Effector CD4-positive, alpha-beta T cell (primary cell): ENCODE measurements around the gene HLA-DOA.
A peak's percentile ranks its signal among the peaks of the same experiment; 100 is the strongest.

Source experiments
- DNase-seq: peaks from one replicate; pipeline ENCODE4 v3.0.0-alpha.2; 2020

Gene HLA-DOA

GRCh38 chr6:33015798-33016197 is 6.4 kb upstream of the HLA-DOA start:
- no peak for DNase-seq

- peak; percentile 43 for DNase-seq
These were observed 5.6 kb upstream of the HLA-DOA start for GRCh38 chr6:33014841-33015634.

GRCh38 chr6:33013608-33014007 is 4.2 kb upstream of the HLA-DOA start:
- DNase-seq, result no peak

- no peak for DNase-seq
These were observed 965 bp upstream of the HLA-DOA start for GRCh38 chr6:33010356-33010755.

- DNase-seq, result no peak
These were observed 1.5 kb downstream of the HLA-DOA start for GRCh38 chr6:33007831-33008400.

- DNase-seq, result no peak
These were observed 4.5 kb downstream of the HLA-DOA start for GRCh38 chr6:33004940-33005339.

- DNase-seq, result no peak
These were observed 7.7 kb downstream of the HLA-DOA start for GRCh38 chr6:33001685-33002084.

- DNase-seq, result no peak
These were observed 9.3 kb downstream of the HLA-DOA start for GRCh38 chr6:33000055-33000454.

- no peak for DNase-seq
These were observed 13.9 kb downstream of the HLA-DOA start for GRCh38 chr6:32995448-32995847.

- no peak for DNase-seq
These were observed 15.9 kb downstream of the HLA-DOA start for GRCh38 chr6:32993363-32993973.

GRCh38 chr6:32991972-32992371 is 17.4 kb downstream of the HLA-DOA start:
- DNase-seq, result no peak

- DNase-seq, result no peak
These were observed 20.0 kb downstream of the HLA-DOA start for GRCh38 chr6:32989368-32989767.

GRCh38 chr6:32984622-32985389 is 24.6 kb downstream of the HLA-DOA start:
- DNase-seq, result peak; percentile 91

GRCh38 chr6:32983964-32984621 is 25.3 kb downstream of the HLA-DOA start:
- no peak for DNase-seq

- DNase-seq, result no peak
These were observed 25.9 kb downstream of the HLA-DOA start for GRCh38 chr6:32983493-32983848.

GRCh38 chr6:32982702-32983492 is 26.5 kb downstream of the HLA-DOA start:
- DNase-seq, result no peak

GRCh38 chr6:32982084-32982701 is 27.2 kb downstream of the HLA-DOA start:
- no peak for DNase-seq

- DNase-seq, result no peak
These were observed 28.8 kb downstream of the HLA-DOA start for GRCh38 chr6:32980488-32981038.

- no peak for DNase-seq
These were observed 29.5 kb downstream of the HLA-DOA start for GRCh38 chr6:32979720-32980487.

- no peak for DNase-seq
These were observed 31.5 kb downstream of the HLA-DOA start for GRCh38 chr6:32977953-32978324.
